WTC11 (cell line): ENCODE data around the gene C11orf42. TPM values are rescaled to one million over a fixed set of nuclear protein-coding genes. Genes with fewer than 3 reads are reported as not detected.

ENCODE experiments used
- ATAC-seq: fragments of 200-7000 bp; cut with Tn5 transposase; 2 replicates; pipeline ENCODE4 v1.10.0; 2021; ENCODE audit warnings: mild to moderate bottlenecking, moderate library complexity
- CTCF ChIA-PET: fragments of 300-600 bp; sonication (Branson Sonifier 250); formaldehyde crosslinking; loops from one replicate; lab custom pipeline; 2021; ENCODE audit warnings: antibody characterized with exemption; lab: Charles Lee
- POLR2A ChIA-PET: fragments of 350-600 bp; sonication (Branson Sonifier 250); formaldehyde crosslinking; loops from one replicate; lab custom pipeline; 2021; ENCODE audit warnings: antibody characterized with exemption; lab: Charles Lee
- DNase-seq: peaks from one replicate; pipeline ENCODE4 v3.0.0; 2021; ENCODE audit warnings: low spot score
- H3K27ac Mint-ChIP-seq: 2 replicates; pipeline ENCODE4 v1.8.0; 2021; ENCODE audit warnings: mixed read lengths
- H3K27me3 Mint-ChIP-seq: 2 replicates; pipeline ENCODE4 v1.8.0; 2021; ENCODE audit warnings: low read depth, mild to moderate bottlenecking, moderate library complexity, mixed read lengths
- H3K36me3 Mint-ChIP-seq: 2 replicates; pipeline ENCODE4 v1.8.0; 2021; ENCODE audit warnings: mixed read lengths
- H3K4me1 Mint-ChIP-seq: 2 replicates; pipeline ENCODE4 v1.8.0; 2022; ENCODE audit warnings: mixed read lengths
- H3K4me3 Mint-ChIP-seq: 2 replicates; pipeline ENCODE4 v1.8.0; 2021; ENCODE audit warnings: mild to moderate bottlenecking, moderate library complexity, mixed read lengths
- H3K9me3 Mint-ChIP-seq: 2 replicates; pipeline ENCODE4 v1.8.0; 2021; ENCODE audit warnings: mixed read lengths
- ETV6 ChIP-seq: sonication (generic); formaldehyde crosslinking; IDR thresholded peaks from 2 replicates; pipeline ENCODE4 v1.8.1; 2022; ENCODE audit warnings: mild to moderate bottlenecking, missing genetic modification reagents
- FOXJ3 ChIP-seq: sonication (generic); formaldehyde crosslinking; IDR thresholded peaks from 2 replicates; pipeline ENCODE4 v1.9.0; 2021; ENCODE audit warnings: missing genetic modification reagents, mild to moderate bottlenecking, borderline replicate concordance
- FOXK1 ChIP-seq: sonication (generic); formaldehyde crosslinking; IDR thresholded peaks from 2 replicates; pipeline ENCODE4 v1.8.0; 2022; ENCODE audit warnings: mild to moderate bottlenecking, moderate library complexity, missing genetic modification reagents
- GABPB1 ChIP-seq: sonication (generic); formaldehyde crosslinking; IDR thresholded peaks from 2 replicates; pipeline ENCODE4 v1.8.1; 2023; ENCODE audit warnings: mild to moderate bottlenecking, missing genetic modification reagents
- JAZF1 ChIP-seq: fragments of 250-450 bp; sonication (Bioruptor Pico); IDR thresholded peaks from 2 replicates; pipeline ENCODE4 v1.9.0; 2021; ENCODE audit warnings: moderate library complexity, mild to moderate bottlenecking, inconsistent platforms
- NFATC4 ChIP-seq: fragments of 250-450 bp; sonication (Bioruptor Pico); IDR thresholded peaks from 2 replicates; pipeline ENCODE4 v1.9.0; 2021; ENCODE audit warnings: mild to moderate bottlenecking
- SMAD4 ChIP-seq: sonication (generic); formaldehyde crosslinking; IDR thresholded peaks from 2 replicates; pipeline ENCODE4 v1.8.0; 2022; ENCODE audit warnings: mild to moderate bottlenecking, missing genetic modification reagents
- SP1 ChIP-seq: sonication (generic); formaldehyde crosslinking; conservative IDR thresholded peaks from 2 replicates; pipeline ENCODE4 v1.8.1; 2022; ENCODE audit warnings: missing genetic modification reagents
- ZNF121 ChIP-seq: sonication (generic); formaldehyde crosslinking; IDR thresholded peaks from 2 replicates; pipeline ENCODE4 v1.8.0; 2023; ENCODE audit warnings: missing genetic modification reagents
- ZNF138 ChIP-seq: sonication (generic); formaldehyde crosslinking; conservative IDR thresholded peaks from 2 replicates; pipeline ENCODE4 v1.8.1; 2022; ENCODE audit warnings: mild to moderate bottlenecking, moderate library complexity, missing genetic modification reagents
- ZNF396 ChIP-seq: fragments of 250-450 bp; sonication (Bioruptor Pico); IDR thresholded peaks from 2 replicates; pipeline ENCODE4 v1.8.0; 2021; ENCODE audit warnings: mild to moderate bottlenecking, moderate library complexity, borderline replicate concordance
- total RNA-seq: library from RNA; stranded (reverse); gene quantifications from 3 replicates; pipeline ENCODE4 v1.2.3, GENCODE V29; 2021
- TF ChIP-seq, protein P1 (sequence below): sonication (generic); formaldehyde crosslinking; IDR thresholded peaks from 2 replicates; pipeline ENCODE4 v1.8.0; 2023; ENCODE audit warnings: missing genetic modification reagents, mild to moderate bottlenecking, borderline replicate concordance
- TF ChIP-seq, protein P2 (sequence below): sonication (generic); formaldehyde crosslinking; IDR thresholded peaks from 2 replicates; pipeline ENCODE4 v1.8.1; 2022; ENCODE audit warnings: mild to moderate bottlenecking, missing genetic modification reagents, moderate library complexity, borderline replicate concordance
- TF ChIP-seq, protein P3 (sequence below): sonication (generic); formaldehyde crosslinking; IDR thresholded peaks from 2 replicates; pipeline ENCODE4 v1.8.1; 2023; ENCODE audit warnings: mild to moderate bottlenecking, moderate library complexity, missing genetic modification reagents

C11orf42 gene
- total RNA-seq, 1 experiment from 2014 or later, result not detected

DNA sequence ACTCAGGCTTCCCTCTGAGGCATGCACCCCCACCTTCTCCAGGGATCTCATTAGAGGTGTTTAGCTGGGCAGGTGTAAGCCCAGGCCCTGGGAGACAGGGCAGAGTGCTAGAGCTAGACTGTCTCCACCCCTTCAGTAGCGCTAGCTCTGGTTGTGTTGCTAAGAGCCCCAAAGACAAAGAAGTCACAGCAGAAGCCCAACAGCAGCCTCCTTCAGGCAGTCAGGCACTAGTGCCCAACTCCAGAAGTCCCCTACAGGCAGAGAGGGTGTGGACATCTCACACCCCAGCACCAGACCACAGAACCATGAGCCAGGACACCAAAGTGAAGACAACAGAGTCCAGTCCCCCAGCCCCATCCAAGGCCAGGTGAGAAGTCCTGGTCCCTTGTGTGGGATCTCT, 33.5 kb downstream of the C11orf42 start, which contains the start of gene CNGA4 (continued):
- TF ChIP-seq, protein P1, sequence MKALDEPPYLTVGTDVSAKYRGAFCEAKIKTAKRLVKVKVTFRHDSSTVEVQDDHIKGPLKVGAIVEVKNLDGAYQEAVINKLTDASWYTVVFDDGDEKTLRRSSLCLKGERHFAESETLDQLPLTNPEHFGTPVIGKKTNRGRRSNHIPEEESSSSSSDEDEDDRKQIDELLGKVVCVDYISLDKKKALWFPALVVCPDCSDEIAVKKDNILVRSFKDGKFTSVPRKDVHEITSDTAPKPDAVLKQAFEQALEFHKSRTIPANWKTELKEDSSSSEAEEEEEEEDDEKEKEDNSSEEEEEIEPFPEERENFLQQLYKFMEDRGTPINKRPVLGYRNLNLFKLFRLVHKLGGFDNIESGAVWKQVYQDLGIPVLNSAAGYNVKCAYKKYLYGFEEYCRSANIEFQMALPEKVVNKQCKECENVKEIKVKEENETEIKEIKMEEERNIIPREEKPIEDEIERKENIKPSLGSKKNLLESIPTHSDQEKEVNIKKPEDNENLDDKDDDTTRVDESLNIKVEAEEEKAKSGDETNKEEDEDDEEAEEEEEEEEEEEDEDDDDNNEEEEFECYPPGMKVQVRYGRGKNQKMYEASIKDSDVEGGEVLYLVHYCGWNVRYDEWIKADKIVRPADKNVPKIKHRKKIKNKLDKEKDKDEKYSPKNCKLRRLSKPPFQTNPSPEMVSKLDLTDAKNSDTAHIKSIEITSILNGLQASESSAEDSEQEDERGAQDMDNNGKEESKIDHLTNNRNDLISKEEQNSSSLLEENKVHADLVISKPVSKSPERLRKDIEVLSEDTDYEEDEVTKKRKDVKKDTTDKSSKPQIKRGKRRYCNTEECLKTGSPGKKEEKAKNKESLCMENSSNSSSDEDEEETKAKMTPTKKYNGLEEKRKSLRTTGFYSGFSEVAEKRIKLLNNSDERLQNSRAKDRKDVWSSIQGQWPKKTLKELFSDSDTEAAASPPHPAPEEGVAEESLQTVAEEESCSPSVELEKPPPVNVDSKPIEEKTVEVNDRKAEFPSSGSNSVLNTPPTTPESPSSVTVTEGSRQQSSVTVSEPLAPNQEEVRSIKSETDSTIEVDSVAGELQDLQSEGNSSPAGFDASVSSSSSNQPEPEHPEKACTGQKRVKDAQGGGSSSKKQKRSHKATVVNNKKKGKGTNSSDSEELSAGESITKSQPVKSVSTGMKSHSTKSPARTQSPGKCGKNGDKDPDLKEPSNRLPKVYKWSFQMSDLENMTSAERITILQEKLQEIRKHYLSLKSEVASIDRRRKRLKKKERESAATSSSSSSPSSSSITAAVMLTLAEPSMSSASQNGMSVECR (CRISPR knock-in tag), result no peak
- TF ChIP-seq SMAD4 (CRISPR knock-in tag) (no peak), ZNF121 (CRISPR knock-in tag) (no peak), FOXJ3 (CRISPR knock-in tag) (no peak), NFATC4 (CRISPR knock-in tag) (no peak), ETV6 (no peak)
- TF ChIP-seq, protein P2, sequence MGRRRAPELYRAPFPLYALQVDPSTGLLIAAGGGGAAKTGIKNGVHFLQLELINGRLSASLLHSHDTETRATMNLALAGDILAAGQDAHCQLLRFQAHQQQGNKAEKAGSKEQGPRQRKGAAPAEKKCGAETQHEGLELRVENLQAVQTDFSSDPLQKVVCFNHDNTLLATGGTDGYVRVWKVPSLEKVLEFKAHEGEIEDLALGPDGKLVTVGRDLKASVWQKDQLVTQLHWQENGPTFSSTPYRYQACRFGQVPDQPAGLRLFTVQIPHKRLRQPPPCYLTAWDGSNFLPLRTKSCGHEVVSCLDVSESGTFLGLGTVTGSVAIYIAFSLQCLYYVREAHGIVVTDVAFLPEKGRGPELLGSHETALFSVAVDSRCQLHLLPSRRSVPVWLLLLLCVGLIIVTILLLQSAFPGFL (CRISPR knock-in tag), result no peak
- TF ChIP-seq, protein P3, sequence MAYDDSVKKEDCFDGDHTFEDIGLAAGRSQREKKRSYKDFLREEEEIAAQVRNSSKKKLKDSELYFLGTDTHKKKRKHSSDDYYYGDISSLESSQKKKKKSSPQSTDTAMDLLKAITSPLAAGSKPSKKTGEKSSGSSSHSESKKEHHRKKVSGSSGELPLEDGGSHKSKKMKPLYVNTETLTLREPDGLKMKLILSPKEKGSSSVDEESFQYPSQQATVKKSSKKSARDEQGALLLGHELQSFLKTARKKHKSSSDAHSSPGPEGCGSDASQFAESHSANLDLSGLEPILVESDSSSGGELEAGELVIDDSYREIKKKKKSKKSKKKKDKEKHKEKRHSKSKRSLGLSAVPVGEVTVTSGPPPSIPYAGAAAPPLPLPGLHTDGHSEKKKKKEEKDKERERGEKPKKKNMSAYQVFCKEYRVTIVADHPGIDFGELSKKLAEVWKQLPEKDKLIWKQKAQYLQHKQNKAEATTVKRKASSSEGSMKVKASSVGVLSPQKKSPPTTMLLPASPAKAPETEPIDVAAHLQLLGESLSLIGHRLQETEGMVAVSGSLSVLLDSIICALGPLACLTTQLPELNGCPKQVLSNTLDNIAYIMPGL (CRISPR knock-in tag), result no peak

DNA sequence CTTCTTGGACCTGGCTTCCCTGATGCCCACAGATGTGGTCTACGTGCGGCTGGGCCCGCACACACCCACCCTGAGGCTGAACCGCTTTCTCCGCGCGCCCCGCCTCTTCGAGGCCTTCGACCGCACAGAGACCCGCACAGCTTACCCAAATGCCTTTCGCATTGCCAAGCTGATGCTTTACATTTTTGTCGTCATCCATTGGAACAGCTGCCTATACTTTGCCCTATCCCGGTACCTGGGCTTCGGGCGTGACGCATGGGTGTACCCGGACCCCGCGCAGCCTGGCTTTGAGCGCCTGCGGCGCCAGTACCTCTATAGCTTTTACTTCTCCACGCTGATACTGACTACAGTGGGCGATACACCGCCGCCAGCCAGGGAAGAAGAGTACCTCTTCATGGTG, 34.8 kb downstream of the C11orf42 start:
- no peaks in the 10 kb centered on the region for H3K36me3 Mint-ChIP-seq
- no peak overlapping the region for H3K4me3 Mint-ChIP-seq
- peaks cover 15% of the 10 kb centered on the region for H3K4me1 Mint-ChIP-seq
- ATAC-seq, result no peak
- TF ChIP-seq FOXK1 (CRISPR knock-in tag) (no peak), GABPB1 (CRISPR knock-in tag) (no peak), JAZF1 (CRISPR knock-in tag) (no peak), SP1 (CRISPR knock-in tag) (no peak), ZNF138 (CRISPR knock-in tag) (no peak), ZNF396 (CRISPR knock-in tag) (no peak)
- TF ChIP-seq, protein P1 (CRISPR knock-in tag), result no peak
- no peak for DNase-seq
- CTCF ChIA-PET, result interaction anchor here (1.2 to 1.9 kb wide), 2 partner anchors 11 to 123 kb away, joined by 3 to 5 read pairs; no protein-coding TSS in a partner anchor
- H3K27ac Mint-ChIP-seq, result no peak overlapping the region
- POLR2A ChIA-PET, result no interaction called here
- no peaks in the 10 kb centered on the region for H3K9me3 Mint-ChIP-seq
- no peaks in the 10 kb centered on the region; the same call in 1 of the 2 replicates for H3K27me3 Mint-ChIP-seq
